NCI-H1694 treated with DMSO at 0.1 percent for 48 hours (cell line): ENCODE measurements around the gene ERMN.

Experiments used
- DNase-seq: peaks from one replicate; lab custom pipeline; 2025; lab: John Stamatoyannopoulos, UW

ERMN gene

DNA sequence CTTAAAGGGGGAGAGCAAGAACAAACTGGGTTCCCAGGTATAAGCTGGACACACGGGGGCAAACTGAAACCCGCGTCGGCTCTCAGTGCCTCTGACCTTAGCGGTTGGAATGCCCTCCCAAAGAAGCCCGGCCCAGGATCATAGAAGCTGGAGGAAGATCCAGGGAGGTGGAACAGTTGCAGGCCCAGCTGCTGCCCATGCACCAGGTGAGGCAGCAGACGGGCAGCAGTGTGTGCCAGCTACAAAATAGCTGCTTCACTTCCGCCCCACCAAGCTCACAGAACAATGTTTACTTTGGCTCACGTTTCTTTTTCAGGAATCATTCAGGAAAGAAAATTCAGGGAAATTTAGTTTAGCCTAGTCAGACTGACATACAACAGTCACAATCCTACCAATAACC is 3.9 kb upstream of the ERMN start:
- DNase-seq: peak; percentile 96

DNA sequence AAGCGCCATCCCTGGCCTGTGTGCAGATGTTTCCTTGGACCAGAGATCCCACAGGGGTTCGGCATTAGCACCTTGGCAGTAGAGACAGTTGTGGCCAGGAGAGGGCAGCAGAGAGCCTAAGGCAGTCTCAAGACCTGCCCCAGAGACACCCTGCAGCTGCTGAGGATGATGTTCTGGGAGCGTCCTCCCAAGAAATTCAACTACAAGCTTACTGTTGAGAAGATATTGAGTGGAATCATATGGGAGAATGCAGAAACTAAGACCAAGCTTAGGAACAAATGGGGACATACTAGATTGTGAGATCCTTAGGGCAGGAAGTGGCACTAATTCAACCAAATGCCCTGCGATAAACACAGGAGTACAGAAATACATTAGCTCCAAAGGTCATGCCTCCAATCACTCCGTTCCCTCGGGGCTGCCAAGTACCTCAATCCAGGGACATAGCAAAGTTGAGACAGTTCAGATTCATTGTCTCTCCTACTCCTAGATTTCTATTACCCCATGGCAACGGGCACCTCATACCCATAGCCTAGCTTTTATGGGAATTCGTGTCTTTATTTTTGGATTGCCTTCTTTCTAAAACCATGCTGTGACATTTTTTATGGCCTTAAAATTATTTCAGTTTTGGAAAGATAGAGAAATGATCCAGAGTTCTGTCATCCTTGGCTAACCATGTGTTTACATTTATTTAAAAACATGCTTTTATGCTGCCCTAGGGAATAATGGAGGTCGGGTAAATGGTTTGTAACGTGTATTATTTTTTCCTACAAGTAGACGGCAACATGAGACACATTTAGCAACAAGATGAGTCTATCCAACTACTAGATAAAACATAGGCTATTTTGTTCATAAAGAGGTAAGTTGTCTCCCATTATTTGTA is 2.2 kb upstream of the ERMN start:
- DNase-seq: peak; percentile 92

DNA sequence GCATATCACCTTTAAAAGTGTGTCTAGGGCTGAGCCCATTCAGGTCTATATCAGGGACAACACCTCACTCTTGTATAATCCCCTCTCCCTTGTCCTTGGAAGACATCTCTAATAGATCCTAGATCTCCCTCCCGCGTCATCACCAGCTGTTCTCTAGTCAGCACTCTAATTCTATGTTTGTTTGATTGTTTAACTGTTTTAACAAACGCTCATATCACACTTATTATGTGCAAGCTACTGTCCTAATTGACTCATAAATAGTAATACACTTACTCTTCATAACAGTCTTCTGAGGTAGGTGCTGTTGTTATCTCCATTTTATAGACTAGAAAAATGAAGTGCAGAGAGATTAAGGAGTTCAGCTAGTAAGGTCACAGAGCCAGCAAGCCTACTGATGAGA is 1.6 kb upstream of the ERMN start:
- DNase-seq: peak; percentile 75

GRCh38 chr2:157326698-157327097 is 1.1 kb upstream of the ERMN start:
- DNase-seq: peak; percentile 59

GRCh38 chr2:157324331-157324843 is 1.2 kb downstream of the ERMN start:
- no peak for DNase-seq

GRCh38 chr2:157322432-157322831 is 3.2 kb downstream of the ERMN start:
- DNase-seq: no peak

GRCh38 chr2:157321466-157321865 is 4.2 kb downstream of the ERMN start:
- DNase-seq: no peak

GRCh38 chr2:157320409-157320808 is 5.2 kb downstream of the ERMN start:
- DNase-seq: no peak

- no peak for DNase-seq
These were observed 5.8 kb downstream of the ERMN start for GRCh38 chr2:157319795-157320194.

DNA sequence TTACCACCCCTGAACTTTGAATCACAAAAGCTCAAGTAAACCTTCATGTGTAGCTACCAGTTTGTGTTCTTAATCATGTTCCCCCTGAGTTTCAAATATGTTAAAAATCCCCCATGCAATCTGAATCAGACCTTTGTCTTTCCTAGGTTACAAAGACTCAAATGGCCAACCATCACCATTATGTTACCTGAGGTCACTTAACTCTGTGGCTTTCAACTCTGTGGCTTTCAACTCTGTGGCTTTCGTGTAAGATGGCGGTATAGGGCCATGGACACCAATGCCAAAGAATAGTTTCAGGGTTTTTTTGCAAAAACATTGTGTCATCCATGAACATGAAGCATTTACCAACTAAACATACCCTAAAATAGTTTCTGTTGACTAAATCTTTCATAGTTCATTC is 6.7 kb downstream of the ERMN start:
- no peak for DNase-seq

DNA sequence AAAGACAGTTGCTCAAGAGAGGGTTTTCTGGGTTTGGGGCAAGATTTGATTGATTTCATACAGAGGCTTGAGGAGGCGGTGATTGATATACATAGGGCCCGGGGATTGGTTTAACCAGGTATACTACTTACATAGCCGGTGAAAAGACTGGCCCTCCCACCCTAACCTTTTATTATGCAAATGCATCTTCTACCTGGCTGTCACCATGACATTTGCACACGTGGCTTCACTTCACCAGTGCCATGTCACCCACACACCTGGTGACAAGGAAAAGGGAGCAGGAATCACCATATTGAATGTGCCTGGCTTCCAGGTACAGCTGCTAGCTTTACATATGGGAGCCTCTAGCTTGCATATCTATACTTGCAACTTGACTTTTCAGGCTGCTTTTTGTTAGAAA is 9.7 kb downstream of the ERMN start:
- no peak for DNase-seq

GRCh38 chr2:157312866-157313486 is 12.6 kb downstream of the ERMN start:
- DNase-seq: peak; percentile 83

DNA sequence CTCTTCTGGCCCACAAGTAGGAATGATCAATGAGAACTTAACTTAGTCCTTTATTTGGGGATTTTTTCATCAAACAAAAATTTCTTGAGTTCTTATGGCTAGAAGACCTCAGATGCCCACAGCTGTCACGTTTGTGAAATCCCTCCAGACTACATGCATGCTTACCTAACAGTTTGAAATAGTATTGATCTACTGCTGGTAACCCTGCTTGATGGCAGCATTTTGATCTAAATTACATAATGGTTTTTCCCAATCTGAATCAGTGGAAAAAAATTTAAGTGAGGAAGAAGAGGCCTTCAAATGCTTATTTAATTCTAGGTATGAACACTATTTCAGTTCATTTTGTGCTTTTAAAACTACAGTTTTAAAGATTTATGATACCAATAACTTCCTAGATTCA is 13.9 kb downstream of the ERMN start:
- DNase-seq: no peak

GRCh38 chr2:157309878-157310277 is 15.7 kb downstream of the ERMN start:
- DNase-seq: no peak

- DNase-seq: peak; percentile 15
These were observed 18.6 kb downstream of the ERMN start for GRCh38 chr2:157307021-157307420.

GRCh38 chr2:157305723-157306110 is 19.9 kb downstream of the ERMN start:
- DNase-seq: no peak

- peak; percentile 88 for DNase-seq
These were observed 20.6 kb downstream of the ERMN start for GRCh38 chr2:157304811-157305722.

GRCh38 chr2:157303612-157304011 is 22.0 kb downstream of the ERMN start:
- no peak for DNase-seq

- peak; percentile 88 for DNase-seq
These were observed 23.0 kb downstream of the ERMN start for GRCh38 chr2:157302492-157303099.

GRCh38 chr2:157301307-157301706 is 24.3 kb downstream of the ERMN start:
- no peak for DNase-seq

DNA sequence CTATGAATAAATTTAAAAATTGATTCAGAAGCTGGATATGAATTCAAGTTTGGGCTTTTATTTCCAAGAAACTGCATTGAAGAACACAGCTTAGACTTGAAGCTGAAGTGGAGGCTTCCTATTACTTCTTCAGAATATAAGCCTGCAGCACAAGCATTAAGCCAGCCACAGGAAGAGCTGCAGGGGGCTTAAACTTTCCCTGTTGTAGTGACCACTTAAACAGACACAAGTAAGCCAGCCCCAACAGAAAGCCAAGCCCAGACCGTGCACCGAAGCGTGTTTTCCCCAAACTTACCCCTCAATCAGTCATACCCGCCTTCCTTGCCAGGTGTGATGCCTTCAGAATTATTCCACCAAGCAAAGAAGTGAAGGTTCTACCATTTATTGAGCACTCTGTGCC is 28.7 kb downstream of the ERMN start:
- no peak for DNase-seq

GRCh38 chr2:157296490-157296889 is 29.1 kb downstream of the ERMN start:
- DNase-seq: no peak
